GM21526 (cell line): ENCODE data around the gene TMEM87A.

Experiments used
- ATAC-seq: cut with Tn5 transposase; IDR thresholded peaks from one replicate; pipeline ENCODE4 v1.9.1; 2021; ENCODE audit warnings: moderate library complexity; ENCODE audit not compliant: unreplicated experiment, low FRiP score

Gene TMEM87A

DNA sequence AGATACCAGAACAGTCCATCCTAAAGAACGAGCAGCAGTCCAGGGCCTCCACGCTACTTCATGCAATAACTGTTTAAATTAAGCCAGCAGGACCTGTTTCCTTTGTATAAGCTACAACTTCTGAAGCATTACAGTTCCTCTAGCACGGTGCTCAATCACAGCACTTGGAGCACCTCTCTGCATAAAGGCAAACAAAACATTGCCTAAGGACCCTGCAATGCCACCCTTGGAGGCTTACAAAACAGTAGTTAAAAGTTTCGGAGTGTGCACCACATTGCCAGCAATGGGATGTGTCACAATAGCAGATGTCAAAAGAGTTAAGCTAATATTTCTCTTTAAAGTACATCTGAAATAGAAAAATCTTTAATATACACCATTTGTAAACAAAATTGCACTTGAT lies 62.5 kb downstream of the TMEM87A start:
- no peak for ATAC-seq

- ATAC-seq = peak; percentile 81
These were observed 65.3 kb downstream of the TMEM87A start, which contains the start of gene VPS39 for GRCh38 chr15:42207674-42208579. Gene VPS39 (minus strand): TSS chr15:42208304. CDS start chr15:42208153, 151 bp downstream.

DNA sequence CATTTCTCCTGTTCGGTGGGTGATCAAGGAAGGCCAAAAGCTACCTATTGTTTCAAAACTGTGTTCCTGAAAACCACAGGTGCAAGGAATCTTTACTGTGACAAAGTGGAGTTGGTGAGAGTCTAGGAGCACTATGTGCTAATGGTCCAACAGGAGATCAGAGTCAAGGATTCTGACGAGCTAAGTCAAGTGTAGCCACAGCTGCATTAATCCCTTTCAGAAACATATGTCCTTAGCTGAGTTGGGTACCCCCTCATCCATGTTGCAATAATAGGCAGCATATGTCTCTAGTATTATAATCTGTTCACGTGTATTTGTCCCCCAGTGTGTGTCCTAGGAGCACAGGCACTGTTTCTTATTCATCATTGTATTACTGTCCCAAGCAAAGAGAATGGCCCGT lies 66.8 kb downstream of the TMEM87A start:
- no peak for ATAC-seq

DNA sequence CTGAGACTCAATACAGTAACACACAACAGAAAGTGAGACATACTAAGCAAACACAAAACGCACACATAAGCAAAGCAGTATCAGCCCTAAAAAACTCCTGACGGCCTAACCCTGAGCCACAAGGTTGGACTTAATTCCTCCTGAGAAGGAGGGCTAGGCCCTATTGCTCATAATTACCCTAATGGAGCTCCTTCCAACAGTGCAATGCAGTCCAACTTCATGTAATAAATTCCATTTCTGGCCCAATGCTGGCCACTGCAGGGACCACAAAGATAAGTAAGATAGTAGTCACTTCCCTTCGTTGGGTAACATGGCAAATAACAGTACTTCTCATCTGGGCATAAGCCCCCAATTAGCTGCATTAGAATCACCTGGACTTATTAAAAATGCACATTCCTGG lies 69.3 kb downstream of the TMEM87A start:
- no peak for ATAC-seq

DNA sequence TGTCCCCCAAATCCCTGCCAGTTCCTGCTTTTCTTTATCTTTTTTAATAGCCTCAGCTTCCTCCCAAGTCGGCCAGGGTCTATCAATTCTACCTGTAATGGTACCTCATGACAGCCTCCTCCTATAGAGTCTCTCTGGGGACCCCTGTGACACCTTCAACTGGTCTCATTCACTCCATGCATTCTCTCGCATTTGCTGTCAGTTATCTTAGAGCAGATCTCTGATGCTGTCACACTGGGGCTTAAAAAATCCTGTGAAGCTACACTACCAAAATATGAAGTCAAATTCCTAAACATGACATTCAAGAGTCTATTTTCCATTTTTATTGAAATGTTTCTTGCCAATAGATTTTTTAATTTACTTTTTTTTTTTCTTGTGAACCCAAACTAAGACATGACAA lies 70.6 kb downstream of the TMEM87A start:
- no peak for ATAC-seq

- ATAC-seq = no peak
These were observed 71.4 kb downstream of the TMEM87A start for GRCh38 chr15:42201801-42202200.

- no peak for ATAC-seq
These were observed 74.1 kb downstream of the TMEM87A start for GRCh38 chr15:42199126-42199525.

DNA sequence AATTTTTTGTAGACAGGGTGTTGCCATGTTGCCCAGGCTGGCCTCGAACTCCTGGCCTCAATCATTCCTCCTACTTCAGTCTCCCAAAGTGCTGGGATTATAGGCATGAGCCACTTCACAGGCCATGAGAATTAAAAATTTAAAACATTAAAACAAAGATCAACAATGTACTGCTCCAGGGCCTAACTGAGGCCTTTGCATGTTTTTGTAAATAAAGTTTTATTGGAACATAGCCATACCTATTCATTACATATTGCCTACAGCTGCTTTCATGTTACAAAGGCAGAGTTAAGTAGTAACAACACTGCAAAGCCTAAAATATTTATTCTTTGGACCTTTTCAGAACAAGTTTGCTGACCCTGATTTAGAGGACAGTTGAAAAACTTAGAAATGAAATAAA lies 74.7 kb downstream of the TMEM87A start:
- ATAC-seq = no peak

GRCh38 chr15:42194513-42194912 lies 78.7 kb downstream of the TMEM87A start:
- ATAC-seq = no peak

DNA sequence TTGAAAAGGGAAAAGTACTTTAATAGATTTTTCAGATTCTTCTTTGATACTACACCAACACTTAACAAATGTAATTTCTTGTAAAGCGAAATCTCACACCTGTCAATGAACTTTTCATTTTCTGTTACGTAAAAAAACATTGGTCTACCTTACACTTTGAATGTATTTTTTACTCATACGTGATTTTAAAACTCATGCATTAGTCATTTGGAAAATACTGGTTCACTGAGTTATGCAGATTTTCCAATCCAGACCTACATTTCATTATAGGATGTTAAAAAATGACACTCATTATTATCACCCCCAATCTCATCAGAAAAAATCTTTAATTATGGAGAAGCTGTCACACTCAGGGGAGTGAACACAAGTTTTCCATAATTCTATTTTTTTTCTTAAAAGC lies 79.8 kb downstream of the TMEM87A start:
- ATAC-seq = no peak

DNA sequence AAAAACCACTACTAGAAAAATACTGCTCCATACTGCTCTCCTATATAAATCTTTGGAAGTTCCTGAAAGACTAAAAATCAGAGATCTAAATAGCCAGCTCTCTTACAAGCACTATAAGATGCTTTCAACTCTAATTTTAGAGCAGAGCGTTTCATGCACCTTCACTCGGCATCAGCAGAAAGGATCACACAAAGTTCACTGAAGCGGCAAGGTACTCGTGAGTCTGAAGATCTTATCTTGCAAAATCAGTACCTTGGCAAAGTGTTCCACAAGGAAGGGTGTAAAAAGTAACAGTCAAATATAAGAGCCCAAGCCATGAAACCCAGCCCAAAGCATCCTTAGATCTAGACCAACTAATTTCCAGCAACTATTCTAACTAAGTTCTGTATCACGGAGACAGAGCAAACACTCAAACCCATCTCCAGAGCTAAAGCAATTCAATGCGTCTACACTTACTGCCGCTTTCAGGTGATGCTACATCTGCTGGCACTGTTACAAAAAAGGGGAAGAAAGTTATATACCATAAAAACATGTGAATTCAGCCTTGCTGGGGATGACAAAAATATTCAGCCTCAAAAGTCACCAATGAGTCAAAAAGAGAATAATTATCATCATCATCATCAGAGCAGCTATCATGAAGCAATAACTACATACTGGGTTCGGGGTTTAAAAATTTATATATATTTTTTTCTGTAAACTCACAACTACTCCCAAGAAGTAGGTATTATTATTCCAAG lies 81.5 kb downstream of the TMEM87A start:
- no peak for ATAC-seq

GRCh38 chr15:42190370-42190769 lies 82.9 kb downstream of the TMEM87A start:
- ATAC-seq = no peak

GRCh38 chr15:42185801-42186200 lies 87.4 kb downstream of the TMEM87A start:
- no peak for ATAC-seq

GRCh38 chr15:42184736-42185135 lies 88.5 kb downstream of the TMEM87A start:
- ATAC-seq = no peak

DNA sequence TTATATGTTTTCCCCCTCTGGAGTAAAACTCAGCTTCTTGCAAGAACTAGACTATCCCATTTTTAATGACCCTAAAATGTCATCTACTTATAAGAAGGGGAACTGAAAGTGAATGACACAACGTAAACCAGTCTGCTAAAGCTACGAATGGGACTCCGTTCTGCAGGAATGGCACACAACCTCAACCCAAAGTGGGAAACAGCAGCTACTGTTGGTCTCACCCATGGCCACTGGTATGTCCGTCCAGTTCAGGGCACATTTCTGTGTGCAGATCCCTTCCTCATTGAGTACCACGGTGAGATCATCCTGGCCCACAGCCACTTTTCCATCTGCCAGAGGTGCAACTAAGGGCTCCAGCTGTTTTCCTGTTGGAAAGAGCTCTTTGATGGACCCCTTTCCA lies 88.9 kb downstream of the TMEM87A start:
- no peak for ATAC-seq

DNA sequence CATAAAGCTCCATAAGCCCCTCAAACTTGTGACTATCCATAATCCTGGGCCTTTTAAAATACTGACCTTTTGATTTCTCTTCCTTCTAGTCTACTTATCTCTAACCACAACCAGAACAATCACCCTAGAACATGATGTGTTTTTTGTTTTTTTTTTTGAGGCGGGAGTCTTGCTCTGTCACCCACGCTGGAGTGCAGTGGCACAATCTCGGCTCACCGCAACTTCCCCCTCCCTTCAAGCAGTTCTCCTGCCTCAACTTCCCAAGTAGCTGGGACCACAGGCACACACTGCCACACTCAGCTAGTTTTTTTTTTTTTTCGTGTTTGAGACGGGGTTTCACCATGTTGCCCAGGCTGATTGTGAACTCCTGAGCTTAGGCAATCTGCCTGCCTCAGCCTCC lies 90.3 kb downstream of the TMEM87A start:
- ATAC-seq = no peak

GRCh38 chr15:42182328-42182886 lies 90.8 kb downstream of the TMEM87A start:
- no peak for ATAC-seq

- ATAC-seq = no peak
These were observed 95.2 kb downstream of the TMEM87A start for GRCh38 chr15:42178056-42178455.

DNA sequence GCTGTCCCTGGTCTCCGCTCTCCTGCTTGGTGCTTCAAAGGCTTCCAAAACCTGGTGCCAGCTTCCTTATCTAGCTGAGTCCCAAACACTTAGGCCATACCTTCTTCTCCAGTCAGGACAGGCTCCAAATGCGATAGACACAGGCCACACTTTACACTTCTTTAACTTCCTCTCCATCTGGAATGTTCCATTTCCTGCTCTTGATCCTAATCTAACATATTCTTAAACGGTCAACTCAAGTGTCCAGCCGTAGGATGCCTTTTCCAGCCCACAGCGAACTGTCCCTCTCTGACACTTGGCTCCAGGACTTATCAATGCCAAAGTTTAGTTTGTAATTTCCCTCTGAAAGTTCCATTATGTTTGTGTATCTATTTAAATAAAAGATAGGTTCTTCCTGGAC lies 97.6 kb downstream of the TMEM87A start:
- no peak for ATAC-seq

DNA sequence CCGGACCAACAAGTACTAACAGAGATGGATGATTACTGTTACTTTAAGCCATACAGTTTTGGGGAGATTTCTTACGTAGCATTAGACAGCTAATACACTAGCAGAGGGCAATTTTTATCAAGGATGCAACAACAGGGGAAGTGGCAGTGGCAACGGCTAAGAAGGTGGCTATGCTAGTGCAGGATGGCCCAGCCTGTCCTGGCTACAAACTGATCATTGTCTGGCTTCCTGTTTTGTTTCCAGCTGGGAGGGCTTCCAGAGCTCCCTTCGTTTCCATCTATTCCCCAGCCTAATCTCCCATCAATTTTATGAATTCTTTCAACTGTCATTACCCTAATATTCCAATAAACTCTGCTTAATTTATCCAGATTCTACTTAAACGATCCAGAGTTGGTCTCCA lies 100.8 kb downstream of the TMEM87A start:
- ATAC-seq = no peak

DNA sequence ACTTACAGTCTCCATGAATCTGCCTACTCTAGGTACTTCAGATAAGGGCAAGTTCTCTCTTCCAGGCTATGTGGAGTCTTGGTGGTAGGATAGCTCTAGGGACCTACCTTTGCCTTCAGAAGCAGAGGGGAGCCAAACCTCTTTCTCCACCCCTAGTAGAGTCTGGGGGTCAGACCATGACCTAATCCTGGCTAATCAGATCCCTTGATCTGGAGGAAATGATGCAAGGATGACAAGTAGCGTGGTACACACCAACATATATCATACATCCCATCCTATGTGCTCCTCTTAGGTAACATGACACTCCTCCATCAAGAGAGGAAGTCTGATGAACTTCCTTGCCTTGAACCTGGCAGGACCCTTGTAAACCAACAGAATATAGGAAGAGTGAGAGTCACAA lies 101.4 kb downstream of the TMEM87A start:
- ATAC-seq = no peak
